GM19467 (cell line): ENCODE measurements around the gene HAAO.

Source experiments
- ATAC-seq: cut with Tn5 transposase; IDR thresholded peaks from one replicate; pipeline ENCODE4 v1.9.1; 2021; ENCODE audit warnings: mild to moderate bottlenecking, moderate library complexity; ENCODE audit not compliant: unreplicated experiment

HAAO gene

GRCh38 chr2:42769583-42770287, 22.6 kb downstream of the HAAO start:
- ATAC-seq: no peak

GRCh38 chr2:42768706-42769256, 23.6 kb downstream of the HAAO start:
- no peak for ATAC-seq

- ATAC-seq: no peak
These were observed 24.3 kb downstream of the HAAO start for GRCh38 chr2:42767899-42768705.

DNA sequence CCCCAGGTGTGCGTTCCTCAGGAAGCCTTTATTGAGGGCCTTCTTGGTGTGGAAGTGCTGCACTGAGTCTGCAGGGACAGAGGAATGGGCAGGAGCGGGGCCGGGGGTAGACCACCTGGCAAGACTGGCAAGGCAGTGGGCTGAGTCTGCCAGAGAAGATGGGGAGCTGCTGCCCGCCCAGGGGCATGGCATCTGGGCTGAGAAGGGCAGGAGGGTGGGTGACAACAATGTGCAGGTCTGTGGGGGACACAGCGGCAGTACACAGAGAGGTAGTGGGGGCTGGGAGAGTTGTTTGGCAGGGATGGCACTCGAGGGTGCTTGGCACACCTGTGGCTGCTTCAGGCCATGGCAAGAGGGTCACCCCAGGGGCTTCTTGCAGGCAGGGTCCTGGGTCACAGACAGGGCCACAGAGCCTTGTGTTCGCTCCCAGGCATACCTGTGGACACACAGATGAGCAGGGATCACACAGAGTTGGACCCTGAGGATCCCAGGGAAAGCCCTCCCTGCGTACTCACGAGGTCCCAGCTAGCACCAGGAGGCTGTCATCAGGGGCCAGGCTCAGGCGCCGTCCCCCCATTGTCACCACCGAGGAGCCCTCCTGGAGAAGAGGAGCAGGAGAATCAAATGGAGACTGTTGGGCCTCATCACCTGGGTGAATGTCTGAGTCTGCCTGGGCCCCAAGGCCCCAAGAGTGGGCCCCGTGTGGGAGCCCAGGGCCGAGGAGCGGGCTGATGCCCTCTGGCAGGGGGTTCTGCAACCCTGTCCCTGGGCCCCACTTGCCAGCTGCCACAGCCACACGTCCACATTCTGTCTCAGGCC, 25.1 kb downstream of the HAAO start:
- no peak for ATAC-seq

- ATAC-seq: no peak
These were observed 26.7 kb downstream of the HAAO start for GRCh38 chr2:42765686-42766085.

DNA sequence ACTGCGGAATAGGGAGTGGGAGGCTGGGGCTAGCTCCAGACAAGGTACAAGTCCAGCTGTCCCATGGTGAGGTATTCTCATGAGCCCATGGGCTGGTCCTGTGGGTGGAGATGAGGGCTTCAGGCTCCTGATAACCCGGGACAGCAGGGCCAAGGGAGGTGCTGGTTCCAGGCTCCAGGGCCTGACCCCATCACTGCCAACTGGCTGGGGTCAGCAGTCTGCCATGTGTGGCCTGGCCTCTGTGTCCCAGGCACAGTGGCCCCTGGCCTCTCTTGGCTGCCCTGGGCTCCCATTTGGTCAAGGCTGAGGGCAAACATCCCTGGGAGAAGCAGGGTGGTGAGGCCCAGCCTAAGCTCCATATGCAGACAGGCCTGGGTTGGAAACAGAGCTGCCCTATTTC, 27.5 kb downstream of the HAAO start:
- ATAC-seq: no peak

DNA sequence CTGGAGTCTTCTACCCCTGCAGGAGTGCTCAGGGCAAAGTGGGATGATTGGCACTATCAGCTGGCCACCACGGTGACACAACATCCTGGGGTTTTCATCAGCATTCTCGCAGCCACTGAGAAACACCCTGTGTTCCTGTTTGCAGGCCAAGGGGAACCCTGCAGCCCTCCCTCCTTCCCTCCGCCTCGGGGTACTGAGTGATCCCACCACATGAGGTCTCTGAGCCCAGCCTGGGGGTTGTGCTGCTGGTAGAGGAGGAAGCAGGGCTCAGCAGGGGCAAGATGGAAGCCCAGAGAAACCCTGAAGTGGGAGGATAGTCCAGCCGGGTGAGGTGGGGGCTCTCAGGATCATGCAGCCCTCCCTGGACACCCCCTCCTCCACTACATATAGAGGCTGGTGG, 28.3 kb downstream of the HAAO start, which contains the start of gene OXER1:
Gene OXER1 (minus strand): TSS at position 40 of the 400 bp plus-strand sequence. CDS start 73 bp downstream, outside the sequence.
- ATAC-seq: no peak

DNA sequence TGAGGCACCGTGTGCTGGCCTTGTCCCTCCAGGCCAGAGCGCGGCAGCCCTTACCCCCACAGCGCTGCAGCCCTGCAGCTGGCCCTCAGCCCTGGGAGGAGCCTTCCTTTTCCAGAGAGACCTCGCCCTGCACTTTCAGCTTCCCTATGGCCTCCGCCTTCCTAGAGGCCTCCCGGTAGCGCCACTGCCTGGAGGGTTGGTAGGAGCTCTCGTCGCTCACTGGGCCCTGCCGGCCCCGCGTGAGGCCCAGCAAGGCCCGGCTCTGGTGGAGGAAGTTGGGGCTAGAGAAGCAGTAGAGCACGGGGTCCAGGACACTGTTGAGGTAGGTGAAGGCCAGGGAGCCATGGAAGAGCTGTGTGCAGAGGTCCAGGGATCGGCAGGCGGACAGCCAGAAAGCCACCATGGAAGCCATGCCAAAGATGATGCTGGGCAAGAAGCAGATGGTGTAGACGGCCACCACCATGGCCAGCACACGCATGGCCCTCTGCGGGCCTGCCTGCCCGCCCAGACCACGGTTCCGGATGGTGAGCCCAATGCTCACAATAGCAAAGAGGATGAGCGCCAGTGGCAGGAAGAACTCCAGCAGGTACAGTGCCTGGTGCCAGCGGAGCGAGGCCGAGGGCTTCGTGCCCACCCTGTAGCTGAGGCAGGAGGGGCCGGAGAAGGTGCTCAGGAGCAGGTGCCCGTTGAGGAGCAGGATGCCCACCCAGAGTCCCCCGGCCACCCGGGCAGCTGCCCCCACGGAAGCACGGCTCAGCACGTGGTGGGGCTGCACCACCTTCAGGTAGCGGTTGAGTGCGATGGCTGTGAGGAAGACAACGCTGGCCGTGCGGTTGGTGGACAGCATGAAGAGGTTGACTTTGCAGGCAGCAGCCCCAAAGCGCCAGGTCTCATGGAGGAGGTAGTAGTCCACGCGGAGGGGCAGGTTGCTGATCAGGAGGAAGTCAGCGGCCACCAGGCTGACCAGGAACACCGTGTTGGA, 29.3 kb downstream of the HAAO start:
- no peak for ATAC-seq

GRCh38 chr2:42762155-42762554, 30.2 kb downstream of the HAAO start:
- ATAC-seq: no peak

GRCh38 chr2:42761554-42761953, 30.8 kb downstream of the HAAO start:
- ATAC-seq: no peak

GRCh38 chr2:42758751-42759150, 33.6 kb downstream of the HAAO start:
- no peak for ATAC-seq

DNA sequence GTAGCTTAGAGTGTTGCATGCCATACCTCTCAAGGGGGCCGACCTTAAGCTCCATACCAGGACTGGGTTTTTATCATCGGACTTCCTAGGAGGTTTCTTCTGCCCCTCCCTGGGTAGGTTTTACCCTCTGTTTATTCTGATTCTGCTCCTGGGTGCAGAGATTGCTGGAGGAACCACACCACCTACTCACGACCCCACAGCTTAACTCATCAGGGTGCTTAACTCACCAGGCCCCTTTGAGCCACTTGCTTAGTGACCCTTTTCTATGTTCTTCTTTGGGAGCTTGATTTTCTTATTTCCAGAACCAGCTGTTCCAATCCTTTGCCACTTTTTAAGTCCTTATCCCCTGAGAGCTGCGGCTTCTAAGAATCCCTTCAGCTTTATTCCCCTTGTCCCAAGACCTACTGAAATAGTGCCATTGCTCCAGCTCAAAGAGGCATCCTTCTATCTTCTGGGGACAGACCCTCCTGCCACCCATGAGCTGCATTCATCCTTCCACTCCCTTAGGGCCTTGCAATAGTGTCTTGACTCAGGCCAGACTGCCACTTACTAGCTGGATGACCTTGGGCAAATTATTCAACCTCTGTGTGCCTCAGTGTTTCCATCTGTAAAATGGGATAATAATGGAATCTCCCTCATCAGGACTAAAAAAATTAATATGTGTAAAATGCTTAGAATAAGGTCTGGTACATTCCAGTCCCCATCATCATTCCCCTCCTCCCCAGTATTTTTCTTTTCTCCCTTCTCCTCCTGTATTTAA, 34.2 kb downstream of the HAAO start:
- no peak for ATAC-seq

- ATAC-seq: no peak
These were observed 35.3 kb downstream of the HAAO start for GRCh38 chr2:42756966-42757513.

DNA sequence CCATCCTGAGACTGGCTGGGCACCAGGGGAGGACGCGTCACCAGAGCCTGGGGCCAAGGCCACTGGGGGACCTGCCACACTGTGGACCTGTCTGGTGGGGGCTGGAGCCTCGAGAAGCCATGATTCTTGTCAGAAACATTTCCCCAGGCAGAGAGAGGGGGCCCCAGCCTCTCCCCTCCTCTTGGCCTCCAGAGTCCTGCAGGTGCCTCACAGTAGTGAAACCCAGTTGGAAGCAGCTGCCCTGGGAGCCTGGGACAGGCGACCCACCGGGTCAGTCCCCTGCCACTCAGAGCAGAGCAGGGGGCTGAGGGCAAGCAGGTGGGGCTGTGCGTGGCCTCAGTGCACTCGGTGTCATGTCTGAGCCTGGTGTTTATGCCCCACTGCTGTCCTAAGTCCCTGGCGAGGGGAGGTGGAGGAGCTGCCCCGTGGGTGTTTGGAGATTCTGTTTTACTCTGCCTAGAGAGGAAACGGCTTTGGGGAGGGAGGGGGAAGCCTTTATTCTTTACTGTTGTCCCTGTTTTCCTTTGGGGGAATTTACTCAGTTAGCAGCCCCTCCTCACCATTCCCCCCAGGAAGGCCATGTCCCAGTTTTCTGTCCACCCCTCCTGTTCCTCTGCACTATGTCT, 36.1 kb downstream of the HAAO start:
- no peak for ATAC-seq

- no peak for ATAC-seq
These were observed 37.0 kb downstream of the HAAO start for GRCh38 chr2:42755191-42755880.

DNA sequence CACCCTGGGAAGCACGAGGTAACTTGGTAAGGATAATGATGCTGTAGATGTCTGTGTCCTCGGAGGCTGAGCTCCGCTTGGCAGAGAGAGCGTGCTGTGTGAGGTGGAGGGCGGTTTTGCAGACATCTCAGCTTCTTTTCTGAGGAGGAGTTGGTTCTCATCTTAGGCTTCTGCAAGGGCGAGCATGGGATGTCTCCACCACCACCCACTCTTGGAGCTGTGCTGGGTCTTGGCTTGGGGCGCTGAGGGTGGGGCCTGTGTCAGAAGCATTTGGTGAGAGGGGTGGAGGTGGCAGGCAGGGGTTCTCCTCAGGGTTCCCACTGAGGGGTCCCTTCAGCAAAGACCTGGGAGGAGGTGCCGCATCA, 37.6 kb downstream of the HAAO start:
- ATAC-seq: no peak

GRCh38 chr2:42754021-42754775, 38.2 kb downstream of the HAAO start:
- ATAC-seq: peak; percentile 57
